GM23248 (cell line): ENCODE results near the gene CRTAC1.

Experiments used
- EZH2 ChIP-seq: fragments of 200-600 bp; sonication (generic); IDR thresholded peaks from 2 replicates; pipeline ENCODE4 v1.6.1; 2018; ENCODE audit warnings: antibody characterized with exemption, mild to moderate bottlenecking; ENCODE audit not compliant: insufficient read depth, poor library complexity, severe bottlenecking
- EZH2phosphoT487 ChIP-seq: fragments of 200-600 bp; sonication (generic); IDR thresholded peaks from 2 replicates; pipeline ENCODE4 v1.6.1; 2018; ENCODE audit warnings: antibody characterized with exemption, moderate library complexity, mild to moderate bottlenecking, low read depth; ENCODE audit not compliant: insufficient read depth

- TF ChIP-seq EZH2 = no peak
- no peak for TF ChIP-seq EZH2phosphoT487
These were observed 65.7 kb downstream of the CRTAC1 start for GRCh38 chr10:97964748-97965147.
